ENCODE data around the gene COX7A2.

- TF ChIP-seq CTCF (IDR thresholded peaks at IDR 0.05) (no peak), POLR2A (IDR thresholded peaks at IDR 0.05) (no peak)
These were observed 23.9 kb upstream of the COX7A2 start for GRCh38 chr6:75267461-75267860.
